Activated naive CD4-positive, alpha-beta T cell treated with anti-CD3 and anti-CD28 coated beads, Interleukin-2, amount 50 U/mL, for 16 hours (primary cell): Measurements from ENCODE around the gene OPCML.

Source experiments
- DNase-seq: peaks from one replicate; pipeline ENCODE4 v3.0.0-alpha.2; 2020

The OPCML gene

DNA sequence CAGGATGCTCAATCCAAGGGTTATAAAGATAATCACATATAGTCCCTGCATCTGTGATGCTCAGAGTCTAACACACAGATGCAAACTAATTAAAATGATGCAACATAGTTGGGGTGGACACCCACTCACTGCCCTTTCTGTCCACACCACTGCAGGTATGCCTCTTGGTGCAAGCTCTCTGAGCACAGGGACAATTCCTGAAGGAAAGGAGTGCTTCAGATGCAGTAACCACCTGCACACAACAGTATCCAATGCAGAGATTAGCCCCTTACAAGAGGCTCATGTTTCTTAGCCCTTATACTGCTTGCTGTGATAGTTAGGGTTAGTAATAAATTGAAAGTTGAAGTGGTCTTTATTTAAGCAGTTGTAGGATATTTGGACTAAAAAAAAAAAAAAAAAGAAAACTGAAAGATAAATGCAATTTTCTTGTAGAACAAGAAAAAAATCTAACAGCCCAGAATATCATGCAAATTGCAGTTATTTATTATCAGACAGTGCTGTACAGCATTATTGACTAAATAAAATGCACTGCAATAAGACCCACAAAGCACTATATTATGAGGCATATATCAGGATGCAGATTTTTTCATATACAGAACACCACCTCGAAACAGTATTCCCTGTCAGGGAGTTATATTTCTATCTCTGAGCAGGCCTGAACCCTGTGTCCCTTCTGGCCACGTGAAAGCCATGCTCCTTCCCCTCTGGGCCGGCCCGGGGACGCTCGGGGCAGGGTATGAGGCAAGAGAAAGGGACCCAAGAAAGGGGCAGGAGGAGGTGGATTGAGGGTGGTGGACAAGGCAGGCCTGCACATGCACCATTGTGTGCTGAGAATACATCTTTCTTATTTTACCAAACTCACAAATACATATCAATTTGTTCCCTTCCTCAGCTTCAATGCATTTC lies 260.2 kb downstream of the OPCML start:
- DNase-seq = no peak

DNA sequence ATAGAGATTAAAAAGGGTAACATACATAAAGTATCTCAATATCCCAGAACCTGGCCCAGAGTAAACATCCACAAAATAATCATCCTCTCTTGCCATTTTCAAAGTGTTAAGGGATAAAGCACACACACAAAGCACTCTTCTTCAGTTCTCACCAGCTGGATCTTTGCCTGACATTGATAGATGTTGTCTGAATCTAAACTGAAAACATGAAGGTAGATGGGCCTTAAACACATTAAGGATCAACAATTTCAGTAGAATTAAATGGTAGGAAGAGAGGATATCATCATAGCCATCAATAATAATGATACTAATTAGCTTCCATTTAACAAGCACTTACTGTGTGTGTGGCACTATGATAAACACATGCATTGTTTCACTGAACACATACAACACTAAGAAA lies 261.1 kb downstream of the OPCML start:
- no peak for DNase-seq

DNA sequence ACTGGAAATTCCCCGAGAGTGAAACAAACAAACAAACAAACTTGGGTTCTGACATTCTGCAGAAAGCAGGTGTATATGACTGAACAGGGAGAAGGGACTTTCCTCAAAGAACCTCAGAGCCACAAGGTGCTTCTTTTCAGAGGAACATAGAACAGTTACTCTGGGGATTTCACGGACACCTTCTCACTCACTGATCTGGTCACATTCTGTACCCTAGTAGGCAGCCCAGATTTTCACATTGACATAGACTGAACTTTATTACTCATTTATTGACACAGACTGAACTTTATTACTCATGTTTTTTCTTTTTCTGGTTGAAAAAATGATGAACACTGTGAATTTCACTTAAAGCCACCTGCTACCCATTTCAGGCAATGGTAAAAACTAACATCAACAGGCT lies 263.0 kb downstream of the OPCML start:
- DNase-seq = no peak

DNA sequence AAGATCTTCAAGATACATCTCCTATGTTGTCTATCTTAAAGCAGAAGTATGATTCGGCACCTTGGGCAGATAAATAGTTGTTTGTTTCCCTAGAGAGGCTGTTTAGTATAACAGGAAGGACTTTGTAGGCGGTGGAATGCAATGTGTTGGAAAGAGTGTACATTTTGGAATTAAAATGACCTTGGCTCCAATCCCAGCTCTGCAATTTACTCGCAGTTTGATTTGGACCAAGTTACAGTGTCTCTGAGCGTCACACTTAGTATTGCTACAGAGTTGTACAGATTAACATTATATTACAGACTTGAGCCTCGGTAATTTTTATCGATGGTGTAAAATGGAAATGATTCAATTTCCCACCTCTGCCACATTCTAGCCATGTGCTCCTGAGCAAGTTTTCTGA lies 265.3 kb downstream of the OPCML start:
- DNase-seq = no peak

DNA sequence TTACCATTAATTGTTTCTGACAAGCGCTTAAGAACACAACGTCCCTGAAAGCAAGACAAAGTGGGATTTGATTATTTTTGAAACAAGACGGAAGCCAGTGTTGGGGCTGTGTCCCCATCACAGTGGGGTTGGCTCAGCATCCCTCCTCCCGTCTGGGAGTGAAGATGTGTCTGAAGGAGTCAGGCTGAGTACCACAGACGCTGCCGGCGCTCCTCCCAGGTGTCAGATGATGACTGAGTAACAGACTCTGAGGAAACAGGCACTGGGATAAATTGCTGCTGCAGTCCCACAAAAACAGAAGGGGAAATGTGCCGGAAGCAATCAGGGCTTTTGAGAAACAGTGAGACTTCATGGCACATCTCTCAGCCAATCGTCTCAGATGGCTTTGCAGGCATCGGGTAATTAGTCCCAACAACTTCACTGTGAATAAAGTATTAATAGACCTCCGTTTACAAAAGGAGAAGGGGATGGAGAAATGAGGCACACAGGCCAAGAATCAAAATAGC lies 266.7 kb downstream of the OPCML start:
- no peak for DNase-seq

DNA sequence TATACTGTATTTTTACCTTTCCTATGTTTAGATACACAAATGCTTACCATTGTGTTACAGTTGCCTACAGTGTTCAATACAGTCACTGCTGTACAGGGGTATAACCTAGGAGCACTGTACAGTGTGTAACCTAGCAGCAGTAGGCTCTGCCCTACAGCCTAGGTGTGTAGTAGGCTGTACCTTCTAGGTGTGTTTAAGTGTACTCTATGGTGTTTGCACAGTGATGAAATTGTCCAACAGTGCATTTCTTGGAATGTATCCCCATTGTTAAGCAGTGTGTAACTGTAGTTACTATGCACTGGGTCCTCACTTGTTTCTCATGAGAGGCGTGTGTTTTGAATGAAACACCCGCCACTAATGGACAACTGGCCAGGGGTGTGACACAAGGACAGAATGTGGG lies 269.0 kb downstream of the OPCML start:
- DNase-seq = no peak

DNA sequence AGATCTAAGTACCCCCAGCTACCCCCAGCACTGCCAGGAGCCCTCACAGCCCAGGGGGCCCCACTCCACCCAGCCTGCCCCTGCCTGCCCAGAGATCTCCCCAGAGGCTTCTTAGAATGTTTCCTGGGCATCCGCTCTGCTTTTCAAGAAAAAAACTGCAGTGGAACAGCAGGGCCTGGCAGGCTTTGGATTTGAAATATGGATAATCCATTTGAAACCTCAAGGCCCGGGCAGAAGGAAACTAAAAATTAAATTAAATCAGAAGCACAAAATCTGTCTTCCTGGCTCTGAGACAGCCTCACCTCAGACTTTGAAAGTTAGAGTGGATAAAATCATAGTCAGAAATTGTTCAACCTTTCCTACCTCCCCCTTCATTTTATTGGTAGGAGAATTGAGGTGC lies 273.6 kb downstream of the OPCML start:
- no peak for DNase-seq

DNA sequence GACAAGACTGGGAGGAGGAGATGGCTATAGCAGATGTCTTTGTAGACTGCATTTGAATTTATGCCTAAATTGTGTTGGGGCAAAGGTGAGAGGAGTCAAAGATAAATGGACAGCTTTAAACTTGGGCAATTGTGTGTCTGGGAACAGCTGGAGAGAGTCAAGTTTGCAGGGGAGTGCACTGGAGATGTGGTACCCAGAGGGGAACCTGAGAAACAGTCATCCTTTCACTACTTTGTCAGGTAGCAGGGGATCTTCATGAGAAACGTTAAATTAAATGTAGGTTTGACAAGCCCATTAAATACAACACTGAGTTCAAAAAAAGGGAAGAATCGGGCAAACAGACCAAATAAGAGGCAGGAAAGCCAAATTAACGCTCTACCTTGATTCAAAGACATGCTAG lies 277.7 kb downstream of the OPCML start:
- no peak for DNase-seq

DNA sequence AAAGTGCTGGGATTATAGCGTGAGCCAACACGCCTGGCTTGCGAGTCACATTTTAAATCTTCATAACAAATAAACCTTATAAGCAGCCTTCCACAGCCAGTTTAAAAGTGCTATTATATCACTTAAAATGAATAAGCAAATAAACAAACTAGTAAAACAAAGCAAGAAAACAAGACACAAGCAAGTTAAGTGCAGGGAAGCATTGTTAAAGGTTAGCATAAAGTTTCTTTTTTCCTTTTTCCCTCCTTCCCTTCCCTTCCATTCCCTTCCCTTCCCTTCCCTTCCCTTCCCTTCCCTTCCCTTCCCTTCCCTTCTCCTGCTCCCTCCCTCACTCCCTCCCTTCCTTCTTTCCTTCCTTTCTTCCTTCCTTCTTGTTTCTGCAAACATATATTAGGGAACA lies 278.7 kb downstream of the OPCML start:
- no peak for DNase-seq

DNA sequence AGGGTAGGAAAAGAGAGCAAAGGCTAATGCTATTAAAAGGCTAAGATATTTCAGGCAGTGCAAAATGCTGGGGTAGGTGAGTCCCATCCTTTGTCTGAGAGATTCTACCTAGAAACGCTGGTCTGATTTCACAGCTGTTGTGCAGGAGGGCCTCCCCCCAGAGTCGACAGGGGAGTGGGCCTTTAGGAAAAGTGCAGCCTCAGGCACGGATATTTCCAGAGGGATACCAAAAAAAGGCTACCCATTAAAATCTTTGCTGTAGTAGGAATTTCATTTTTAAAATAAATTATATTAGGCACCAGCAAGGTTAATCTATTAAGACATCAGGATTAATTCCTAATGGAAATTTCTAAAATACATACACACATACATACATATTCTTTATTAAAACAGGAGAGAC lies 280.5 kb downstream of the OPCML start:
- no peak for DNase-seq

DNA sequence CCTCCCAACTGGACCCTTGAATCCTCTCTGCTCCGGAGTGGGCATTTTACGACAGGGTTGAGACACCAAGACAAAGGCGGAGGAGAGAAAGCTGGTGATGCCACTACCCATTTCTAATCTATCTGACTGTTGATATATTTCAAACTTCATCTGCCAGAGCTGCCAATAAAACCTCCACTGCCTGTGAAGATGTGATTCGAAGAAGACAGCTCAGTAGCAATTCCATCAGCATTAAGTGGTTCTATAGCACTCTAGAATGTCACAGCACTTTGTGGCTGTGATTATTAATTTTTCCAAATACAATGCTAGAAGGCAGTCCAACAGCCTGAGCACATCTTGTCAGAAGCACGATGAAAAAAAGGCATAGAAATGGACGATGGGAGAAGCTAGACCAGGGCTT lies 282.8 kb downstream of the OPCML start:
- DNase-seq = no peak

DNA sequence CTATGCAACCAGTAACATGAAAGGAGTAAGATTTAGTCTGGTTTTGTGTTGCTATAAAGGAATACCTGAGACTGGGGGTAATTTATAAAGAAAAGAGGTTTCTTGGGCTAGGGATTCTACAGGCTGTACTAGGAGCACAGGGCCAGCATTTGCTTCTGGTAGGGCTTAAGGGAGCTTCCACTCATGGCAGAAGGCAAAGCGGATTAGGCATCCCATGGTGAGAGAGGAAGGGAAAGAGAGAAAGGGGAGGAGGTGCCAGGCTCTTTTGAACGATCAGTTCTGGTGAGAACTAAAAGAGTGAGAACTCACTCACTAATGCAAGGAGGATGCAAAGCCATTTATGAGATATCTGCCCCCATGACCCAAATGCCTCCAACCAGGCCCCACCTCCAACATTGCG lies 283.2 kb downstream of the OPCML start:
- DNase-seq = no peak

DNA sequence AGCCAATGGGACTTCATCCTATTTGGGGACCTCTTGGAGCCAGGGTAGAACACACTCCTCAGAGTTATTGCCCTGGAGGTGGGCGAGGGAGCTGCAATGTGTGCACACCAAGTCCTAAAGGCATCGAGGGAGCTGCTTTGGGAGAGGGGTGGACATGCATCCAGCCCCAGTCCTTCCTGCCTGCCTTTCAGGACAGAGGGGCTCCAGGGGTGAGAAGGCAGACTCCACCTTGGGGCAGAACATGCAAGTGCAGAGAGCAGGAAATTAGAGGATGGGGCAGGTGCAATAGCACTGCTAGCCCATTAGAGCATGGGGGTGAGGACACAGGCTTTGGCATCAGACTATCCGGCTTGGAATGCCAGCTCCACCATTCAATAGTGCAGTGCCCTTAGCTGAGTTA lies 288.5 kb downstream of the OPCML start:
- no peak for DNase-seq

DNA sequence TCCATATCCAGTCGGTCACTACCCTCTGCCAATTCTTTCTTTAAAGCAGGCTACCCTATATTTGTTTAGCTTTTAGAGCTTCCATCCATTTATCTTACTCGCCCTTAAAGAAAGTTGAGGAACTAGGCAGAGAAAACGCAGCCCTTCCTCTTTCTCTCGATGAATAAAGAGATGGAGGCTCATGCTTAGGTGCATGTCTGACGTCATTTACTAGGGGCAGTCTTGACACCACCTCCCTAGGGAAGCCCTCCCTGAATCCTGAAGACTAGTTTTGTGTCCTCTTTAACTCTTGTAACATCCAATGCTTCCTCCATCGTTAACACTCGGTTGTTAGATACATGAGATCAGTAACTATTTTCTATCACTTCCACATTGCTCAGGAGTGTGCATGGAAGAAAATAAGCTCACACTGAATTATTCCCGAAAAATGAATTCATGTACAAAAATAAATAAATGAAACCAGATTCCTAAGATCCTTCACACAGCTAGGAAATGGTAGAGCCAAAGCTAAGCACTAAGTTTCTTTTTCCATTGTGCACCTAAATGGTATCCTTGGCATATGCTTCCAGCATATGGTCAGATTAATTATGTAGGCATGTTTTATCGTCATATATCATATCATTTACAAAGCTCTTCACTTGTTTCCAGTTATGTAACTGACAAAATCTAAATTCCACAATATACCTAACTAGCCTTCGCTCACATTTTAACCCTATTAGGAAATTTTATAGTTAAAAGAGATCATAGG lies 291.2 kb downstream of the OPCML start:
- no peak for DNase-seq

DNA sequence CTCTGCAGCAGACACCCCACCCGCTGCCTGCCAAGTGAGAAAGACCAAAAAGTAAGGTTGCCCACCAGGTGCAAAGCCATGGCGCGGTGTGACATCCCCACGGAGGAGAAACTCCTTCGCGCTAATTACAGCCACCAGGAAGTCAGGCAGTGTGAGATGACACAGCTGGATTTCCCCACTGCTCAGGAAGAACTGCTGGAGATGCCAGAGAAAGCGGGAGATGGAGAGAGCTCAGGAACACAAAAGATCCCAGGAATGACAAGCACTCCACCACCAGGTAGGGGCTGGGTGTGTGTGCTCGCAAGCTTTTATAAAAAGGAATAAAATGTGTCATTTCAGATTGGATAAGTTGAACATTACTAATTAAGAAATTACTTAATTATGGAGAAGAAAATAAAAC lies 292.7 kb downstream of the OPCML start:
- no peak for DNase-seq

DNA sequence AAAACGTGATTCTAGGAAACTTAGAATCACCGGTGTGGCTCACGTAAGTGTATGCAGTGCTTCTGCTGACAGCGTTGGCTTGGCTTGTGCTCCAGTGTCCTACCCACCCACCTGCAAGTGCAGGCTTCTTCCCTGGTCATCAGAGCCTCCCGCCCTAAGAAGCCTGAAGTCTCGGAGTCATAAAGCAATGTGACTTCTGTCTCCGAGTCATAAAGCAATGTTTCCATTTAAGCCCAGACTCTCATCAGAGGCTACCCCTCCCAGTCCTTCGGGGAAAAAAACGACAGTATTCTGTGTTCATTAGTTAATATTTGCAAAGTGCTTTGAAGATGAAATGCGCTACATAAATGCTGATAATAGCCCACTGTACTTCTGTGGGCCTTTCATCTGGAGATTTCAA lies 293.8 kb downstream of the OPCML start:
- no peak for DNase-seq

DNA sequence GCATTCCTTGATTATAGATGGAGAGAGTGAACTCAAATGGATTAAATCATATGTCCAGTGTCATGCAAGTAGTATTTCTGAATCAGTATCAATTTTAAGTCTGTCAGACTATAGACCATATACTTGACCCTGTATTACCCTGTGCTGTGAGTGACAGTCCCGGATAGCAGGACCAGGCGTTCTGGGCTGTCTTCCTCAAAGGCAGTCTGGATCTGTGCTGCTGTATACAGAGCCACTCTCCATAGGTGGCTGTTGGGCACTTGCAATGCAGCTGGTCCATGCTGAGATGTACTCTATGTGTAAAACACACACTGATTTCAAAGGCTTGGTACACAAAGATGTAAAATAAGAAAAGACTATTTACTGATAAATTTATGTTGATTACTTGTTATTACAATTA lies 294.3 kb downstream of the OPCML start:
- DNase-seq = no peak

DNA sequence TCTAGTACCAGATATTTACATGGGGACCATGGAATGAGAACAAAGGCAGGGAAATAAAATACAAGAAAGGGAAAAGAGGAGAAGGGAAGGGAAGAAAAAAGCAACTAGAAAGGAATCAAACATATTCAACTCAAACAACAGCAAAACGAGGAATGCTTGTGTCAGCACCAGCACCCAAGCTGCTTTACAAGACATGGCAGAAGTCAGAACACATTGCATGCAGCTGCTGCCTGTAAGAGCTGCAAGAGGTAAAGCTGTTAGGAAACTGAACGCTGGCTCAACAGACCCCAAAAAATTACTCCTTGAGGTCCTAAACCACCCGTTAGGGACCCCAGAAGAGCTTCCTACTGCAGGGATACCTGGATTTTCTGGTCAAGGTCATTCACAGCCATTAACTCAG lies 296.9 kb downstream of the OPCML start:
- DNase-seq = no peak

DNA sequence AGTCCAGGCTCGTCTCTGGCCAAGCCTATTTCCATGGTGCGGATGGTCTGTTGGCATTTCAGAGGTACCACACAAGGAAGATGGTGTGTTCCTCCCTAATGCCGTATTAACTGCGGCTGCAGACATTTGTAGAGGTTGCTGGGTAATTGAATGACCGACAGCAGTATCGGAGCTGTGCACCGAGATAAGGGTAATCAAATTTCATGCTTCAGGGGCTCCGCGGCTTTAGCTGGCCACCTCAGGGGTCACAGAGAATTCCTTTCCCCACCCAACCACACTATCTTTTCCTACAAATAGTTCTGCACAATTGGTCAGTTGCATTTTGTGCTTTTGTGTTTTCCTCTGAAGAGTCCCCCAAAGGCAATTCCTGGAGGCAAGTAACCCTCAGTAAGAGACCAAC lies 297.4 kb downstream of the OPCML start:
- no peak for DNase-seq

DNA sequence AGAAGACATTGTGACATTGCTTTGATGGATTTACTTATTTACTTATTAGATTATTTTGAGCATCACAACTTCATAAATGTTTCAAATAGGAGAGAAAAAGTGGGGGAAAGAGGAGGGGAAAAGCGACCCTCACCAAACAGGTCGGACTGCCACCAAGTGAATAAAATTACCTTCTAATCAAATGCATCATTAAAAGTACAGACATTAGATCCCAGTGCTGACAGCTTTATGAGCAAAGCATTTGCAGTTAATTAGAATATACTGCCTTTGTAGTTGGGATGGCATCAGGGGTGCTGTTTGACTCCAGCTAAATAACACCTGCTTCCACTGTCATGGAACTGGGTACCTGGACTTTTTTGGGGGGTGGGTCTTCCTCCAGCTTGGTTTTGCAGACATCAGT lies 299.6 kb downstream of the OPCML start:
- no peak for DNase-seq

DNA sequence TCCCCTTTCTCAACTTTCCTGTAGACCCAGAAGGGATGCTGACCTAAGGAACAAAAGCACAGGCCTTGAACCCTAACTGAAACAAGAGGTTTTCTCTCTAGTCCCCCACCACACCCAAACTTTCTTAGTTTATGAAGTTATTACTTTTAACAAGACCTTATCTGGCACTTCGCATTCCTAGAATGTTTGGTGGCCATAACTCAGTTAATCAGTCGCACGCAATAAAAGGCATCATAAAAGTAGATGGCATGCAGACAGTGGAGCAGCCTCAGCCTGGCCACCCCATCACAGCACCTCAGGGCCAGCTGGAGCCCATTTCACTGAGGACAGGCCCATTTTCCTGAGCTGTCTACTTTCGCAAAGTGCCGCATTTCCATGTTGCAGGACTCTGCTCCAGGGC lies 301.9 kb downstream of the OPCML start:
- no peak for DNase-seq

DNA sequence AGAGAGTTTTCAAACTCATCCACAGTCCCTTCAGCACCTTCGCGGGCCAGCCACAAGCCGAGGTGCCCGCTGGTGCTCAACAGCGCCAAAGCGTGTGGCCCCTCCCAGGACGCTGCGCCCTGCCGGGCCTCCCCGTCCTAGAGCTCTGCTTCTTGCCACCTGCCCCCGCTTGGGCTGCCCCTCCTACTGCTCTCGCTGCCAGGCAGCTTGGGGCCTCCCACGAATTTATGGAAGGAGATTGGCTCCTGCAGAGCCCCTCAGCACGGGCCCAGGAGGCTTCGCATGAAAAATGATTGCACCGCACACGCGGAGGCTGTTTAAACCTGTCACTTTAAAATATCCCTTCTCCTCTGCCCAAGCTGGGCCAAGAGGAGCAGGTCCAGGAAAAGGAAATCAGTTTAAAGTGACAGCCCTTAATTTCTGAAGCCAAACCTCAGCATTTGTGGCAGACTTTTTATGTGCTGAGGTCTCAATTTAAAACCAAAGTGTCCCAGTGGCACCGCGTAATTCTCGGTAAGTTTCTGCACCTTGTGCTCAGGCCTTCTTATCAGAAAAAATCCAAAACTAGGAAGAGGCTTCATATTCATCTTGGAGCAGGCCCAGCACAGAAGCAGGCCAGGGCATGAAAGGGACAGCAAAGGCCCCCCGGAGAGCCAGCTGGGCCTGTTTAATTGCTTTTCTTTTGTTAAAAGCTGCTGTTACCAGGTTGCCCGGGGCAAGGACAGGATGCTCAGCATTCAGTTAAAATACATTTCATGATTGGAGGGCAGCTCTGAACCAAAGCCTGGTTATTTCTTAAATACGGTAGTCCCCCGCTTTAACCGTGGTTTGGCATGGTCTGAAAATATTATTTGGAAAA lies 303.6 kb downstream of the OPCML start:
- DNase-seq = no peak

DNA sequence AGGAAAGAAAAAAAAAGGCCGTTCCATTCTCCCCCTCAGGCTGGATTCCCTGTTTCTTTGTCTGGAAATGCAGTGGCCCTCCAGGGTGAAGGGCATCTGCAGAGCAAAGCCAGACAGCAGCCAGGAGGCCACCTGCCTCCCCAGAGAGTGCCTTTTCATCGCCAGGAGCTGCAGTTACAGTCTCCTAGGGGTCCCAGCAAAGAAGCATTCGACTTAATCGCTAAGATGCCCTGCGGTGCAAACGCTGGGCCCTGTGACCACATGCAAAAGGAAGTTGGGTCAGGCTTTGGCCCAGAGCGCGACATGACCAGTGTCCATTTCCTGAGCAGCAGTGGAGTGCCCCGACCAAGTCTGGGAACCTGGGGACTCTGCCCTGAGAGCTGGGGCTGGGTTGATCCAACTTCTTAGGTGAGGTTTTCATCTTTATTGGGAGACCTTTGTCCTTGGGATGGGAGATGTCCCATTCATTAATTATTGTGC lies 304.6 kb downstream of the OPCML start:
- DNase-seq = no peak
